ENCODE results near the gene SRF. TPM values are rescaled to one million over a fixed set of nuclear protein-coding genes. Genes with fewer than 3 reads are reported as not detected.
A peak's percentile ranks its signal among the peaks of the same experiment; 100 is the strongest.

SRF gene
- total RNA-seq (ENCODE audit: unreplicated experiment) = 20.7 TPM
- long read RNA-seq, partial matches to known transcripts = 0 of 2 reads
- long read RNA-seq, other reads (novel, unspliced or antisense) = 2 of 2 reads

- peak; percentile 99 for DNase-seq
- Mint-ChIP-seq H3K27ac (ENCODE audit: unreplicated experiment) (peak within 1 kb of the TSS; percentile 83), H3K4me1 (ENCODE audit: low read depth, unreplicated experiment) (peaks cover 26% of the 10 kb centered on the region), H3K27me3 (ENCODE audit: unreplicated experiment) (peaks cover 17% of the 10 kb centered on the region), H3K9me3 (ENCODE audit: unreplicated experiment) (peaks cover 16% of the 10 kb centered on the region), H3K36me3 (ENCODE audit: unreplicated experiment) (no peaks in the 10 kb centered on the region), H3K4me3 (ENCODE audit: unreplicated experiment) (peak within 1 kb of the TSS; percentile 100)
- TF ChIP-seq, protein P1, sequence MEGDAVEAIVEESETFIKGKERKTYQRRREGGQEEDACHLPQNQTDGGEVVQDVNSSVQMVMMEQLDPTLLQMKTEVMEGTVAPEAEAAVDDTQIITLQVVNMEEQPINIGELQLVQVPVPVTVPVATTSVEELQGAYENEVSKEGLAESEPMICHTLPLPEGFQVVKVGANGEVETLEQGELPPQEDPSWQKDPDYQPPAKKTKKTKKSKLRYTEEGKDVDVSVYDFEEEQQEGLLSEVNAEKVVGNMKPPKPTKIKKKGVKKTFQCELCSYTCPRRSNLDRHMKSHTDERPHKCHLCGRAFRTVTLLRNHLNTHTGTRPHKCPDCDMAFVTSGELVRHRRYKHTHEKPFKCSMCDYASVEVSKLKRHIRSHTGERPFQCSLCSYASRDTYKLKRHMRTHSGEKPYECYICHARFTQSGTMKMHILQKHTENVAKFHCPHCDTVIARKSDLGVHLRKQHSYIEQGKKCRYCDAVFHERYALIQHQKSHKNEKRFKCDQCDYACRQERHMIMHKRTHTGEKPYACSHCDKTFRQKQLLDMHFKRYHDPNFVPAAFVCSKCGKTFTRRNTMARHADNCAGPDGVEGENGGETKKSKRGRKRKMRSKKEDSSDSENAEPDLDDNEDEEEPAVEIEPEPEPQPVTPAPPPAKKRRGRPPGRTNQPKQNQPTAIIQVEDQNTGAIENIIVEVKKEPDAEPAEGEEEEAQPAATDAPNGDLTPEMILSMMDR (IDR thresholded peaks at IDR 0.05; ENCODE audit: partially characterized antibody, unreplicated experiment) = peak; percentile 95
Measured at GRCh38 chr6:43170931-43171706, at the start of gene SRF. Gene SRF, plus strand, starts transcription at chr6:43171269. Its CDS starts 388 bp downstream, at chr6:43171657.

GRCh38 chr6:43122146-43122545 is 48.9 kb upstream of the SRF start:
- no peak for DNase-seq
- Mint-ChIP-seq H3K4me1 (ENCODE audit: low read depth, unreplicated experiment) (peaks cover 52% of the 10 kb centered on the region), H3K4me3 (ENCODE audit: unreplicated experiment) (peak overlapping the region; percentile 55), H3K36me3 (ENCODE audit: unreplicated experiment) (no peaks in the 10 kb centered on the region), H3K27ac (ENCODE audit: unreplicated experiment) (peak overlapping the region; percentile 91), H3K27me3 (ENCODE audit: unreplicated experiment) (peaks cover 17% of the 10 kb centered on the region), H3K9me3 (ENCODE audit: unreplicated experiment) (peaks cover 24% of the 10 kb centered on the region)
- TF ChIP-seq, protein P1 (IDR thresholded peaks at IDR 0.05; ENCODE audit: partially characterized antibody, unreplicated experiment) = no peak

DNA sequence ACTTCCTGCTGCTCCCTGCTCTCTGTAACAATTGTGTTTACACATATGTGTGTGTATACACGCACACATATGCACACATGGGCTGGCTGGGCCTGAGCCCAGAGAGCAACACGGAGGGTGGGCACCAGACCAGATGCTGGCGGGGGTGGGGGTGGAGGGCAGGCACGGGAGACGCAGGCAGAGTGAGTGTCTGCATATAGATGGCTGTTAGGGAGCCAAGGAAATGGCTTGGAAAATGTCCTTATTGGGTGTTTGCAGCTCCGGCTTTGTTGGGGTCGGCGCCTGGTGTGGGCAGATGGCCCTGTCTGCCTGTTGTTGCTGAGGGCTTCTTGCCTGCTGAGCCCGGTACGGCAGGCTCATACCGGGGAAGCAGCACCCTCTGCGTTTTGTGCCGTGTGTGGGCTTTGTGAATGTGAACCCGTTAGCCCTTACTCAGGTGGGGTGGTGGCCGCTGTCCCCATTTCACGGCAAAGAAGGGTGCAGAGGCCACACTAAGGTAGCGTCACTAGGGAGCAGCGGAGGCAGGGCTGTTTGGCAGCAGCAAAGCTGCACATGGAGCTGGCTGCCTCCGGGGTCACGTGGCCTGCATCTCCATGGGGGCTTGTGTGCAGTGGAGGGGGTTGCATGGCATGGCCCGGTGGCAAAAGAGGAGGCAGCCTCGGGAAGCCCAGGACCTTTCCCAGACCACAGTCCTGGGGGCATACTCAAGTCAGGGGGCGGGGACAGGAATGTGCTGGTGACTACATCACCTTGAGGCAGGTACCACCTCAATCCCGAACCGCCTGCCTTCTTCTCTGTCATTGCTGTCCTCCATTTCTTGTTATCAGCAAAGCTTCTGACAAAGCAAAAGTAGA is 47.4 kb upstream of the SRF start:
- peak overlapping the region; percentile 73 for H3K4me3 Mint-ChIP-seq (ENCODE audit: unreplicated experiment)

DNA sequence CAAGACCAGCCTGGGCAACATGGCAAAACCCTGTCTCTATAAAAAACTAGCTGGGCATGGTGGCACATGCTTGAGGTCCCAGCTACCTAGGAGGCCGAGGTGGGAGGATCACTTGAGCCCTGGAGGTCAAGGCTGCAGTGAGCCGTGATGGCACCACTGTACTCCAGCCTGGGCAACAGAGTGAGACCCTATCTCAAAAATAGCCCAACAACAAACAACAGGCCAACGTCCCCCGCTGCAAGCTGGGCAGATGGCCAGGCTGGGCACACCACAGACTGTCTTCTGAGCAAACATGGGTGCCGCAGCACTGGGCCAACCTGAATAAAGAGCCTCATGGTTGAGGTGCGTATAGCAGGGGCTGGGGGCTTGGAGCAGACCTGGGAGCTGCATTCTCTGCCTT is 46.6 kb upstream of the SRF start:
- Mint-ChIP-seq H3K36me3 (ENCODE audit: unreplicated experiment) (no peaks in the 10 kb centered on the region), H3K27ac (ENCODE audit: unreplicated experiment) (peak overlapping the region; percentile 99), H3K4me3 (ENCODE audit: unreplicated experiment) (no peak overlapping the region), H3K4me1 (ENCODE audit: low read depth, unreplicated experiment) (peaks cover 44% of the 10 kb centered on the region), H3K27me3 (ENCODE audit: unreplicated experiment) (peaks cover 17% of the 10 kb centered on the region), H3K9me3 (ENCODE audit: unreplicated experiment) (peaks cover 19% of the 10 kb centered on the region)
- DNase-seq = no peak
- TF ChIP-seq, protein P1 (IDR thresholded peaks at IDR 0.05; ENCODE audit: partially characterized antibody, unreplicated experiment) = no peak

More for the DNA sequence above, 47.4 kb upstream of the SRF start:
- H3K4me1 Mint-ChIP-seq (ENCODE audit: low read depth, unreplicated experiment) = peaks cover 48% of the 10 kb centered on the region
- peak; percentile 78 for DNase-seq
- H3K36me3 Mint-ChIP-seq (ENCODE audit: unreplicated experiment) = no peaks in the 10 kb centered on the region
- peaks cover 21% of the 10 kb centered on the region for H3K9me3 Mint-ChIP-seq (ENCODE audit: unreplicated experiment)
- peaks cover 18% of the 10 kb centered on the region for H3K27me3 Mint-ChIP-seq (ENCODE audit: unreplicated experiment)
- H3K27ac Mint-ChIP-seq (ENCODE audit: unreplicated experiment) = peak overlapping the region; percentile 99
- TF ChIP-seq, protein P1 (IDR thresholded peaks at IDR 0.05; ENCODE audit: partially characterized antibody, unreplicated experiment) = no peak

Measured in glutamatergic neuron (in vitro differentiated cells).